Activated naive CD4-positive, alpha-beta T cell treated with anti-CD3 and anti-CD28 coated beads, Interleukin-2, amount 10 ng/mL, durations not matched to agents 7 days and 5 days (primary cell): ENCODE measurements around the gene TRIM67.
"Not testable (repeated sequence)": the region's sequence is repeated elsewhere in the genome, so short reads cannot be mapped to it uniquely, and the experiment has no call there.

ENCODE experiments used
- CTCF ChIA-PET: fragments of 350-600 bp; sonication (Branson Sonifier 250); formaldehyde crosslinking; loops from one replicate; lab custom pipeline; 2021; ENCODE audit warnings: antibody characterized with exemption; lab: Charles Lee
- DNase-seq: peaks from one replicate; pipeline ENCODE4 v3.0.0-alpha.2; 2020
- H3K27ac Mint-ChIP-seq: one replicate; pipeline ENCODE4 v1.8.0; 2021; ENCODE audit warnings: mild to moderate bottlenecking, moderate library complexity, mixed read lengths
- H3K27me3 Mint-ChIP-seq: one replicate; pipeline ENCODE4 v1.8.0; 2021; ENCODE audit warnings: mild to moderate bottlenecking, mixed read lengths
- H3K36me3 Mint-ChIP-seq: one replicate; pipeline ENCODE4 v1.8.0; 2021; ENCODE audit warnings: mixed read lengths
- H3K4me1 Mint-ChIP-seq: one replicate; pipeline ENCODE4 v1.8.0; 2021; ENCODE audit warnings: mixed read lengths
- H3K4me3 Mint-ChIP-seq: one replicate; pipeline ENCODE4 v1.8.0; 2021; ENCODE audit warnings: mild to moderate bottlenecking, moderate library complexity, mixed read lengths
- H3K9me3 Mint-ChIP-seq: one replicate; pipeline ENCODE4 v1.8.0; 2021; ENCODE audit warnings: mixed read lengths

Gene TRIM67

GRCh38 chr1:231161667-231162296 is at the start of gene TRIM67:
TRIM67 (plus strand) TSS chr1:231162058; CDS start chr1:231162970, 912 bp downstream.
- CTCF ChIA-PET: no interaction called here
- H3K27me3 Mint-ChIP-seq: peaks cover 86% of the 10 kb centered on the region
- H3K27ac Mint-ChIP-seq: no peak within 1 kb of the TSS
- no peak for DNase-seq
- H3K9me3 Mint-ChIP-seq: no peaks in the 10 kb centered on the region
- peaks cover 6% of the 10 kb centered on the region for H3K4me1 Mint-ChIP-seq
- H3K4me3 Mint-ChIP-seq: no peak within 1 kb of the TSS
- no peaks in the 10 kb centered on the region for H3K36me3 Mint-ChIP-seq

GRCh38 chr1:231116738-231117137 is 45.1 kb upstream of the TRIM67 start:
- CTCF ChIA-PET: no interaction called here
- no peaks in the 10 kb centered on the region for H3K36me3 Mint-ChIP-seq
- no peaks in the 10 kb centered on the region for H3K9me3 Mint-ChIP-seq
- no peaks in the 10 kb centered on the region for H3K4me1 Mint-ChIP-seq
- no peak for DNase-seq
- no peak overlapping the region for H3K27ac Mint-ChIP-seq
- peaks cover 35% of the 10 kb centered on the region for H3K27me3 Mint-ChIP-seq
- H3K4me3 Mint-ChIP-seq: no peak overlapping the region

GRCh38 chr1:231118704-231119453 is 43.0 kb upstream of the TRIM67 start:
- H3K9me3 Mint-ChIP-seq: no peaks in the 10 kb centered on the region
- H3K4me1 Mint-ChIP-seq: no peaks in the 10 kb centered on the region
- no peaks in the 10 kb centered on the region for H3K36me3 Mint-ChIP-seq
- CTCF ChIA-PET: no interaction called here
- no peak for DNase-seq
- no peak overlapping the region for H3K4me3 Mint-ChIP-seq
- peaks cover 29% of the 10 kb centered on the region for H3K27me3 Mint-ChIP-seq
- H3K27ac Mint-ChIP-seq: no peak overlapping the region

GRCh38 chr1:231121533-231121932 is 40.3 kb upstream of the TRIM67 start:
- Mint-ChIP-seq H3K4me1 (no peaks in the 10 kb centered on the region), H3K27me3 (peaks cover 26% of the 10 kb centered on the region), H3K36me3 (no peaks in the 10 kb centered on the region), H3K9me3 (no peaks in the 10 kb centered on the region), H3K27ac (no peak overlapping the region), H3K4me3 (no peak overlapping the region)
- CTCF ChIA-PET: no interaction called here
- DNase-seq: no peak

- Mint-ChIP-seq H3K4me1 (no peaks in the 10 kb centered on the region), H3K36me3 (no peaks in the 10 kb centered on the region), H3K9me3 (peaks cover 2% of the 10 kb centered on the region), H3K27ac (no peak overlapping the region), H3K27me3 (peaks cover 25% of the 10 kb centered on the region), H3K4me3 (no peak overlapping the region)
- DNase-seq: no peak
- CTCF ChIA-PET: no interaction called here
Observed at GRCh38 chr1:231122143-231122542, 39.7 kb upstream of the TRIM67 start.

- CTCF ChIA-PET: no interaction called here
- H3K27me3 Mint-ChIP-seq: peaks cover 7% of the 10 kb centered on the region
- H3K27ac Mint-ChIP-seq: no peak overlapping the region
Observed at GRCh38 chr1:231124746-231125145, 37.1 kb upstream of the TRIM67 start.

GRCh38 chr1:231125972-231126580 is 35.8 kb upstream of the TRIM67 start:
- Mint-ChIP-seq H3K36me3 (no peaks in the 10 kb centered on the region), H3K27me3 (peaks cover 3% of the 10 kb centered on the region), H3K9me3 (peaks cover 3% of the 10 kb centered on the region), H3K4me1 (no peaks in the 10 kb centered on the region), H3K27ac (no peak overlapping the region), H3K4me3 (no peak overlapping the region)
- CTCF ChIA-PET: no interaction called here
- DNase-seq: no peak

More at GRCh38 chr1:231124746-231125145, 37.1 kb upstream of the TRIM67 start:
- Mint-ChIP-seq H3K4me3 (no peak overlapping the region), H3K36me3 (no peaks in the 10 kb centered on the region), H3K9me3 (peaks cover 3% of the 10 kb centered on the region), H3K4me1 (no peaks in the 10 kb centered on the region)
- DNase-seq: no peak

- H3K27me3 Mint-ChIP-seq, H3K4me3 Mint-ChIP-seq, H3K27ac Mint-ChIP-seq, DNase-seq, CTCF ChIA-PET, H3K4me1 Mint-ChIP-seq, H3K36me3 Mint-ChIP-seq, H3K9me3 Mint-ChIP-seq: not testable (repeated sequence)
Observed at GRCh38 chr1:231127106-231127505, 34.8 kb upstream of the TRIM67 start.

GRCh38 chr1:231128471-231128870 is 33.4 kb upstream of the TRIM67 start:
- H3K27ac Mint-ChIP-seq, H3K4me1 Mint-ChIP-seq, H3K4me3 Mint-ChIP-seq, DNase-seq, CTCF ChIA-PET, H3K36me3 Mint-ChIP-seq, H3K27me3 Mint-ChIP-seq, H3K9me3 Mint-ChIP-seq: not testable (repeated sequence)

- H3K9me3 Mint-ChIP-seq: peaks cover 3% of the 10 kb centered on the region
- H3K36me3 Mint-ChIP-seq: no peaks in the 10 kb centered on the region
- H3K27me3 Mint-ChIP-seq: peaks cover 6% of the 10 kb centered on the region
- CTCF ChIA-PET: no interaction called here
- no peak overlapping the region for H3K27ac Mint-ChIP-seq
- H3K4me3 Mint-ChIP-seq: no peak overlapping the region
- H3K4me1 Mint-ChIP-seq: no peaks in the 10 kb centered on the region
- no peak for DNase-seq
Observed at GRCh38 chr1:231130544-231130943, 31.3 kb upstream of the TRIM67 start.

- H3K27ac Mint-ChIP-seq, H3K36me3 Mint-ChIP-seq, DNase-seq, CTCF ChIA-PET, H3K4me3 Mint-ChIP-seq, H3K4me1 Mint-ChIP-seq, H3K27me3 Mint-ChIP-seq, H3K9me3 Mint-ChIP-seq: not testable (repeated sequence)
Observed at GRCh38 chr1:231132591-231132990, 29.3 kb upstream of the TRIM67 start.

GRCh38 chr1:231134624-231135023 is 27.2 kb upstream of the TRIM67 start:
- Mint-ChIP-seq H3K4me3 (no peak overlapping the region), H3K27ac (no peak overlapping the region), H3K9me3 (no peaks in the 10 kb centered on the region), H3K36me3 (no peaks in the 10 kb centered on the region), H3K4me1 (peaks cover 3% of the 10 kb centered on the region), H3K27me3 (peaks cover 6% of the 10 kb centered on the region)
- no peak for DNase-seq
- CTCF ChIA-PET: no interaction called here

- H3K36me3 Mint-ChIP-seq: no peaks in the 10 kb centered on the region
- H3K27me3 Mint-ChIP-seq: peaks cover 14% of the 10 kb centered on the region
- CTCF ChIA-PET: no interaction called here
- H3K4me3 Mint-ChIP-seq: no peak overlapping the region
- no peak overlapping the region for H3K27ac Mint-ChIP-seq
- DNase-seq: no peak
- H3K9me3 Mint-ChIP-seq: no peaks in the 10 kb centered on the region
- H3K4me1 Mint-ChIP-seq: peaks cover 3% of the 10 kb centered on the region
Observed at GRCh38 chr1:231138236-231138635, 23.6 kb upstream of the TRIM67 start.

GRCh38 chr1:231139125-231139649 is 22.7 kb upstream of the TRIM67 start:
- DNase-seq: no peak

More at GRCh38 chr1:231139125-231139649, 22.7 kb upstream of the TRIM67 start:
- no peak overlapping the region for H3K27ac Mint-ChIP-seq
- no peak overlapping the region for H3K4me3 Mint-ChIP-seq
- H3K27me3 Mint-ChIP-seq: peaks cover 14% of the 10 kb centered on the region
- CTCF ChIA-PET: no interaction called here
- H3K4me1 Mint-ChIP-seq: peaks cover 3% of the 10 kb centered on the region
- H3K9me3 Mint-ChIP-seq: no peaks in the 10 kb centered on the region
- H3K36me3 Mint-ChIP-seq: no peaks in the 10 kb centered on the region
